Thyroid gland (tissue), 4 donors: ENCODE measurements around the gene FAM78A.

Source experiments
- POLR2A ChIP-seq, 2 donors: fragments of 450-650 bp; IDR thresholded peaks; one replicate each; pipeline ENCODE4 v1.6.1; 2017; ENCODE audit warnings: antibody characterized with exemption in 2 of 2, mild to moderate bottlenecking in 2 of 2, moderate library complexity in 1 of 2
- TF ChIP-seq, protein P1 (sequence below), 6 experiments: fragments of 200-600 bp in 3 of 6; fragments of 450-650 bp in 3 of 6; sonication (generic) in 3 of 6; IDR thresholded peaks; one replicate each; pipeline ENCODE4 v1.5.1; 2016 to 2019; ENCODE audit warnings: antibody characterized with exemption in 6 of 6, mild to moderate bottlenecking in 2 of 6, inconsistent platforms in 1 of 6, moderate library complexity in 1 of 6

GRCh38 chr9:131263701-131264100 is 12.6 kb downstream of the FAM78A start:
- TF ChIP-seq, protein P1, sequence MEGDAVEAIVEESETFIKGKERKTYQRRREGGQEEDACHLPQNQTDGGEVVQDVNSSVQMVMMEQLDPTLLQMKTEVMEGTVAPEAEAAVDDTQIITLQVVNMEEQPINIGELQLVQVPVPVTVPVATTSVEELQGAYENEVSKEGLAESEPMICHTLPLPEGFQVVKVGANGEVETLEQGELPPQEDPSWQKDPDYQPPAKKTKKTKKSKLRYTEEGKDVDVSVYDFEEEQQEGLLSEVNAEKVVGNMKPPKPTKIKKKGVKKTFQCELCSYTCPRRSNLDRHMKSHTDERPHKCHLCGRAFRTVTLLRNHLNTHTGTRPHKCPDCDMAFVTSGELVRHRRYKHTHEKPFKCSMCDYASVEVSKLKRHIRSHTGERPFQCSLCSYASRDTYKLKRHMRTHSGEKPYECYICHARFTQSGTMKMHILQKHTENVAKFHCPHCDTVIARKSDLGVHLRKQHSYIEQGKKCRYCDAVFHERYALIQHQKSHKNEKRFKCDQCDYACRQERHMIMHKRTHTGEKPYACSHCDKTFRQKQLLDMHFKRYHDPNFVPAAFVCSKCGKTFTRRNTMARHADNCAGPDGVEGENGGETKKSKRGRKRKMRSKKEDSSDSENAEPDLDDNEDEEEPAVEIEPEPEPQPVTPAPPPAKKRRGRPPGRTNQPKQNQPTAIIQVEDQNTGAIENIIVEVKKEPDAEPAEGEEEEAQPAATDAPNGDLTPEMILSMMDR (IDR thresholded peaks at IDR 0.05) = no peak
- TF ChIP-seq POLR2A (IDR thresholded peaks at IDR 0.05) = no peak
